ENCODE results near the gene RPGR.

Gene RPGR, protein sequence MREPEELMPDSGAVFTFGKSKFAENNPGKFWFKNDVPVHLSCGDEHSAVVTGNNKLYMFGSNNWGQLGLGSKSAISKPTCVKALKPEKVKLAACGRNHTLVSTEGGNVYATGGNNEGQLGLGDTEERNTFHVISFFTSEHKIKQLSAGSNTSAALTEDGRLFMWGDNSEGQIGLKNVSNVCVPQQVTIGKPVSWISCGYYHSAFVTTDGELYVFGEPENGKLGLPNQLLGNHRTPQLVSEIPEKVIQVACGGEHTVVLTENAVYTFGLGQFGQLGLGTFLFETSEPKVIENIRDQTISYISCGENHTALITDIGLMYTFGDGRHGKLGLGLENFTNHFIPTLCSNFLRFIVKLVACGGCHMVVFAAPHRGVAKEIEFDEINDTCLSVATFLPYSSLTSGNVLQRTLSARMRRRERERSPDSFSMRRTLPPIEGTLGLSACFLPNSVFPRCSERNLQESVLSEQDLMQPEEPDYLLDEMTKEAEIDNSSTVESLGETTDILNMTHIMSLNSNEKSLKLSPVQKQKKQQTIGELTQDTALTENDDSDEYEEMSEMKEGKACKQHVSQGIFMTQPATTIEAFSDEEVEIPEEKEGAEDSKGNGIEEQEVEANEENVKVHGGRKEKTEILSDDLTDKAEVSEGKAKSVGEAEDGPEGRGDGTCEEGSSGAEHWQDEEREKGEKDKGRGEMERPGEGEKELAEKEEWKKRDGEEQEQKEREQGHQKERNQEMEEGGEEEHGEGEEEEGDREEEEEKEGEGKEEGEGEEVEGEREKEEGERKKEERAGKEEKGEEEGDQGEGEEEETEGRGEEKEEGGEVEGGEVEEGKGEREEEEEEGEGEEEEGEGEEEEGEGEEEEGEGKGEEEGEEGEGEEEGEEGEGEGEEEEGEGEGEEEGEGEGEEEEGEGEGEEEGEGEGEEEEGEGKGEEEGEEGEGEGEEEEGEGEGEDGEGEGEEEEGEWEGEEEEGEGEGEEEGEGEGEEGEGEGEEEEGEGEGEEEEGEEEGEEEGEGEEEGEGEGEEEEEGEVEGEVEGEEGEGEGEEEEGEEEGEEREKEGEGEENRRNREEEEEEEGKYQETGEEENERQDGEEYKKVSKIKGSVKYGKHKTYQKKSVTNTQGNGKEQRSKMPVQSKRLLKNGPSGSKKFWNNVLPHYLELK

GRCh38 chrX:38327007-38327774 lies at the start of gene RPGR:
Gene RPGR, minus strand, starts transcription at chrX:38327509. Its CDS starts 142 bp downstream, at chrX:38327367.
- FAIRE-seq (no peak), DNase-seq (ENCODE audit: low spot score) (peak; percentile 76)

DNA sequence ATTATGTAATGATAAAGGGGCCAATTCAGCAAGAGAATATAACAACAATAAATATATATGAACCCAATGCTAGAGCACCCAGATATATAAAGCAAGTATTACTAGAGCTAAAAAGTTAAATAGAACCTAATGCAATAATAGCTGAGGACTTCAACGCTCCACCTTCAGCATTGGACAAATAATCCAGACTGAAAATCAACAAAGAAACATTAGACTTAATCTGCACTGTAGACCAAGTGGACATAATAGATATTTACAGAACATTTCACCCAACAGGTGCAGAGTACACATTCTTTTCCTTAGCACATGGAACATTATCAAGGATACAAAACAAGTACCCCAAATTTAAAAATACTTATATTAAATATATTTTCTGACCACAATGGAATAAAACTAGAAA lies 49.4 kb upstream of the RPGR start:
- DNase-seq (ENCODE audit: low spot score) = no peak
- FAIRE-seq = no peak

- FAIRE-seq (no peak), DNase-seq (ENCODE audit: low spot score) (no peak)
Measured at GRCh38 chrX:38375891-38376290, 48.6 kb upstream of the RPGR start.

GRCh38 chrX:38374431-38374830 lies 47.1 kb upstream of the RPGR start:
- no peak for DNase-seq (ENCODE audit: low spot score)
- FAIRE-seq = no peak

DNA sequence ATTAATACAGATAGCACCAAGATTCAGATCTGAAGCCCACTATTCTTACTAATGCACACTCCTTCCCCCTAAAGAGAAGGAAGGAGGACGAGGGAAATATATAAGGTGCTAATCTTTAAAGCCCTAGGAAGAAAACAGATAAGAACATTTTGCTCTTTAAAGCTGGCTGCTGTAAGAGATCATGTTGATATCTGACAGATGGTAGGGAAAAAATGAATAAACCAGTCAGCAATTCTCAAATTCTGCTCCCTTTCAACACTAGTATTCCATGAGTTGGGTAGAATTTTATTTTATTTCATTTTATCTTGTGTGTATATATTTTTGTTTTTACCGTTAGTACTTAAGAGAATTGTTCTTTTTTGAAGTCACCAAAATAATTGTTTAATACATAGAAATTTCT lies 44.3 kb upstream of the RPGR start:
- DNase-seq (ENCODE audit: low spot score) = no peak
- no peak for FAIRE-seq

DNA sequence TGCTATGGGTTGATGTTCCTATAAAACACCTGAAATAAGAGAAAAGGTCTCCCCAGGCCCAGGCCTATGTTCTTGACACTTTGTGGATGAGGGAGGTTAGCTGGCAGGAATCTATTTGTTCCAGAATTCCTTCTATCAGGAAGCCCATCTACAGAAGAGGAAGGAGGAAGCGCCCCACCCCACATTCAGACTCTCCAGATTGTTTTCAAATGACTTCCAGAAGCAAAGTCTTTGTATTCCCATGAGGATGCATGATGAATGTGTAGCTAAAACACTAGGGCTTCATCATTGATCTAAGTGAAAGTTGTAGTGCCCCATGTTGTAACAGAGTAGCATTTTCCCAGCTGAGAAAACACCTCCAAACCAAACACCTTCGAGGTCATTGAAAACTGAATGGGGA lies 41.5 kb upstream of the RPGR start:
- no peak for FAIRE-seq
- no peak for DNase-seq (ENCODE audit: low spot score)

DNA sequence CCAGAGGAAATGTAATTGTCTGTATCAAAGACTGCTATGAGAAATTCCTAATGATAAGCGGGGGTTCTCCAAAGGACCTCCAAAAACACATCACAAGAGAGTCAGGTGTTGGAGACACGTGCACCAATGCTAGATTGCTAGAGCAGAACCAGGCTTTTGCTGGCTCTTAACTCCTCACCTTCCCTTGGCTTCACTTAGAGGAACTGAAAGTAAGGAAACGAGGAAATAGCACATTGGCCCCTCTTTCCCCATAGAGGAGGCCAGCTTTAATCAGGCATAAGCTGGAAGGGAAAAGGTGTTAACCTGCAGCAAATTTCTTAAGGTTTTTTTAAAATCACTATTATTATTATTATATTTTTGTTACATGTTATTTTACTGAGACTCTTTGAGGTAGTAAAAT lies 38.6 kb upstream of the RPGR start:
- FAIRE-seq = no peak
- no peak for DNase-seq (ENCODE audit: low spot score)

- FAIRE-seq (no peak), DNase-seq (ENCODE audit: low spot score) (no peak)
Measured at GRCh38 chrX:38363046-38363445, 35.7 kb upstream of the RPGR start.

- no peak for DNase-seq (ENCODE audit: low spot score)
- no peak for FAIRE-seq
Measured at GRCh38 chrX:38357747-38358673, 30.7 kb upstream of the RPGR start.

- no peak for DNase-seq (ENCODE audit: low spot score)
- FAIRE-seq = no peak
Measured at GRCh38 chrX:38356401-38356800, 29.1 kb upstream of the RPGR start.

GRCh38 chrX:38352362-38352761 lies 25.1 kb upstream of the RPGR start, which contains the start of gene OTC:
Gene OTC, plus strand, starts transcription at chrX:38352604. Its CDS starts 93 bp downstream, at chrX:38352697.
- FAIRE-seq = no peak
- DNase-seq (ENCODE audit: low spot score) = no peak

GRCh38 chrX:38351346-38351745 lies 24.0 kb upstream of the RPGR start:
- no peak for FAIRE-seq
- no peak for DNase-seq (ENCODE audit: low spot score)

DNA sequence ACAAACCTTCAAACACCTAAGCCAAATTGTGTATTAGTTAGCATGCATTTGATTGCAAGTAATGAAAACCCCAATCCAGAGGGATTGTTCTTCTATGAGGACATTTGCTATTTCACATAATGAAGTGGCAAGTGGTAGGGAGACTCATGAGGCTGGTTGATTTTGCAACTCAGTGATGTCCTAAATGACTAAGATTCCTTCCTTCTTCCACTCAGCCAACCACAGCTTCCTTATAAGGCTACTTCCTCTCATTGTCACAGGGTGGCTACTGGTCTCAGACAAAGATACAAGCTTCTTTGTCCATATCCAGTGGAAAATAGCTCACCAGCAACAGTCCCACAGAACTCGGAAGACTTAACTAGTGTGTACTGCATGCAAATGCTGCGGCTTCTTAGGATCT lies 19.8 kb upstream of the RPGR start:
- FAIRE-seq (no peak), DNase-seq (ENCODE audit: low spot score) (peak; percentile 52)

GRCh38 chrX:38346150-38346549 lies 18.8 kb upstream of the RPGR start:
- DNase-seq (ENCODE audit: low spot score) = no peak
- FAIRE-seq = no peak

DNA sequence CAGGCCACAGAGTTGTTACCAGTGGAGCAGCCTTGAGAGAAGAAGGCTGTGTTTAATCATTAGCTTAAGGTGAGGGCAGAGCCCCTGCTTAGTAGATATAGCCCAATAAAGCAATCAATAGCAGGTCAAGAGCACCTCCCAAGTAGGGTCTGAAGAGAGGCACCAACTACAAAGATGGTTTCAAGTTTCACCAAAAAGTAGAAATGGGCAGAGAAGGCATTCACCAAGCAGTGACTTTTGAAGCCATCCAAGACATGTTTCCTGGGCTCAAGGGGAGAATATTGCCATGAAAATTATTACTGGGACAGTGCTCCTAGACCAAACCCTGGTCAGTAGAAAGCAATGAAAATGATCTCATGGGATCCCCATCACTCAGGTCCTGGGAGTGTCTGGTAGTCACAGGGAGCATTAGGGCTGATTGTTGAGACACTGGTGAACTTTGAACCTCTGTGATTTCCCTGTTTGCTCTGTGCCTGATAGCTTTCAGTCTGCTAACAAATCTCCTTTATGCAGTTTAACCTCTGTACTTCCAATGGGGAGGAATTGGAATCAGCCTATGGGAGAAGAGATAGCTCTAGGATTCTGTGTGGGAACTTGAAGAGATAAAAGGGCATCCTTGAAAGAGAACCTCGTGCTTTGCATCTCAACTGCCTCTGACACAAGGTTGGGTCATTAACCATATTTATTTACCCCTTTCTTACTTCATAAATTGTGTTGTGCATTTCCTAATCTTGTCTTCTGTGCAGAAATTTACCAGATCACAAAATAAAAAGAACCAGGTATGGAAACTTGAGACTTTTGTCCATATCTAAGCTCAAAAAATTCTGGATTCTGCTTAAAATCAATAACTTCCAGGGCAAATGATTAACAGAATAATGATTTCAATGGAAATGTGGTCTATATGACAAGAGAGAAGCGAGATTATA lies 15.8 kb upstream of the RPGR start:
- FAIRE-seq (no peak), DNase-seq (ENCODE audit: low spot score) (no peak)

DNA sequence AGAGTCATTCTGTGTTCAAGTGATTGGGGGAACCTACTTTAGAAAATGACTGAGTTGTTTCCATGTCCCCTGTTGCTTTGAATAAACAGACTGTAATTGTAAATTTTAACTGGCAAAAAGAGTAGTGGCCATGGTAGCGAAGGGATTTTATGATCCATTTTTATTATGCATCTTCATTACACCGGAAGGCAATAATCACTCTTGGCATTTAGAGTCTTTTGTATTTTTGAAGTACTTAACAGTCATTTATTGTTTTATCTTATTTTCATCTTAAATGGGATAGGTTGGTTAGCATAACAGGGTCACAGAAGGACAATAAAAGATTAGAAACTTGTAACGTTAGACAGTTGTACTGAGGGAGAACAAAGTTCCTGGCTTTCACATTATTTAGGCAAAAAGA lies 14.1 kb upstream of the RPGR start:
- FAIRE-seq (no peak), DNase-seq (ENCODE audit: low spot score) (no peak)

DNA sequence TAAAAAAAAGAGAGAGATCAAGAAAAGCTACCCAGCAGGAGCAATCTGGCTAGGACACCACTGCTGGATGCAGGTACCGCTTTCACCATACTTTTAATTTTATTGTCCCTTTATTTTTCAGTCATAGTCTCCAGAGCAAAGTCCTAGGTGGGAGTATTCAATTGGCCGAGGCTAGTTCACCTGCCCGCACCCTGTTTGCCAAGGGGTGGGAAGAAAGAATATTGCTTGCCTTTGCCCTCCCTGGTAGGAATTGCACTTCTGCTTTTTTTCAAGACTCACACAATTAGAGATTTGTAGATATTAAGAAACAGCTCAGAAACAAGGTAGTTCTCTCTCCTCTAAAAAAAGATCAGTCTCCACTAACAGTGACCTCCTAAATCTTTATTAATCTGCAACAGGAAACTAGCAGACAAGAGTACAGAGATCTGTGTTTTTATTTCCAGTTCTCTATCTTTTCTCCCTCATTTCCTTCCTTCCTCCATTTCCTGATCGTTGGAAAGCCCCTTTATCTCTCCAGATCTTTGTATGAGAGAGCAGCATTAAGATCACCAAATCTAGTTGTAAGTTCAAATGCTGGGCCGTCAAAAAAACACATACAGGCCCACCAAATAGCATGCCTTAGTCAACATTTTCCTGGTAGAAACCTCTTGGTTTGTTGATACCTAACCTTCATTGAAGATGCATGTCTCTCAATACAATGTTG lies 9.4 kb upstream of the RPGR start:
- no peak for FAIRE-seq
- no peak for DNase-seq (ENCODE audit: low spot score)

DNA sequence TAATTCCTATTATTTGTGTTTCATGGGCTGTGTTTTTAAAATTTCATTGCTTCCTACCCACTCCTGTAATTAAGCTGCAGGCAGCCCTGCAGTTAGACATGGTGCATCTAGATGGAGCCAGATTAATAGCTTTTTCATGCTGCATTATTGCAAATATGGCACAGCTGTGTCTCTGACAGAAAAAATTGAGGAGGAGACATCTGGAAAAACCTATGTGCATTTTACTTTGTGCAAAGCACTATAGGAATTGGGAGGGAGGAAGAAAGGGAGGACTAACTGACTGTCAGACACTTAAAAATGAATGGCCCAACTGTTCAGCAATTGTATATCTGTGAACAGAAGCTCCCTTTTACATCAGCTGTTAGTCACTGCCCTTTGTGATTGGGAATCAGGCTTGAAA lies 8.1 kb upstream of the RPGR start:
- FAIRE-seq (no peak), DNase-seq (ENCODE audit: low spot score) (no peak)
